H9 (cell line): ENCODE measurements around the gene RFNG. TPM values are rescaled to one million over a fixed set of nuclear protein-coding genes. Genes with fewer than 3 reads are reported as not detected.

Source experiments
- DNase-seq: peaks from one replicate; pipeline ENCODE4 v3.0.0-alpha.2; 2017
- H2AFZ ChIP-seq: one replicate; pipeline ENCODE4 v1.6.1; 2013; ENCODE audit warnings: mild to moderate bottlenecking, low read length, control low read depth, moderate library complexity
- H2AK5ac ChIP-seq: 2 replicates; pipeline ENCODE4 v1.6.1; 2013; ENCODE audit warnings: low read length, control low read depth, mixed read lengths; ENCODE audit not compliant: insufficient read length
- H2BK120ac ChIP-seq: one replicate; pipeline ENCODE4 v1.6.1; 2013; ENCODE audit warnings: low read depth, mild to moderate bottlenecking, low read length, control low read depth, inconsistent platforms; ENCODE audit not compliant: poor library complexity, severe bottlenecking
- H2BK12ac ChIP-seq: 2 replicates; pipeline ENCODE4 v1.6.1; 2013; ENCODE audit warnings: low read length, control low read depth, mixed read lengths, low read depth; ENCODE audit not compliant: insufficient read length
- H2BK15ac ChIP-seq: 2 replicates; pipeline ENCODE4 v1.6.1; 2013; ENCODE audit warnings: low read depth, low read length, control low read depth
- H2BK20ac ChIP-seq: one replicate; pipeline ENCODE4 v1.6.1; 2013; ENCODE audit warnings: low read depth, mild to moderate bottlenecking, low read length, control low read depth, inconsistent platforms; ENCODE audit not compliant: poor library complexity, severe bottlenecking
- H2BK5ac ChIP-seq: 2 replicates; pipeline ENCODE4 v1.6.1; 2013; ENCODE audit warnings: low read length, control low read depth, mixed read lengths; ENCODE audit not compliant: insufficient read length
- H3K14ac ChIP-seq: 2 replicates; pipeline ENCODE4 v1.6.1; 2013; ENCODE audit warnings: low read length, control low read depth; ENCODE audit not compliant: insufficient read depth
- H3K18ac ChIP-seq: 2 replicates; pipeline ENCODE4 v1.6.1; 2013; ENCODE audit warnings: low read depth, mild to moderate bottlenecking, mixed read lengths, low read length, control low read depth; ENCODE audit not compliant: insufficient read length
- H3K23ac ChIP-seq: 2 replicates; pipeline ENCODE4 v1.6.1; 2013; ENCODE audit warnings: low read length, control low read depth, mixed read lengths, low read depth; ENCODE audit not compliant: insufficient read length
- H3K23me2 ChIP-seq: 2 replicates; pipeline ENCODE4 v1.6.1; 2013; ENCODE audit warnings: low read depth, mild to moderate bottlenecking, mixed read lengths, low read length, control low read depth; ENCODE audit not compliant: insufficient read length, poor library complexity, severe bottlenecking
- H3K27ac ChIP-seq: 2 replicates; pipeline ENCODE4 v1.5.1; 2013; ENCODE audit warnings: low read length, control low read depth, mixed read lengths, low read depth; ENCODE audit not compliant: insufficient read length
- H3K27me3 ChIP-seq: 2 replicates; pipeline ENCODE4 v1.6.1; 2013; ENCODE audit warnings: low read length, control low read depth, inconsistent platforms; ENCODE audit not compliant: insufficient read depth
- H3K4ac ChIP-seq: 2 replicates; pipeline ENCODE4 v1.6.1; 2013; ENCODE audit warnings: low read depth, mild to moderate bottlenecking, control low read depth, inconsistent platforms, low read length, moderate library complexity
- H3K4me1 ChIP-seq: 2 replicates; pipeline ENCODE4 v1.6.1; 2013; ENCODE audit warnings: low read length, control low read depth, inconsistent platforms; ENCODE audit not compliant: insufficient read depth
- H3K4me2 ChIP-seq: 2 replicates; pipeline ENCODE4 v1.6.1; 2013; ENCODE audit warnings: low read length, control low read depth, mixed read lengths; ENCODE audit not compliant: insufficient read length, insufficient read depth
- H3K56ac ChIP-seq: 2 replicates; pipeline ENCODE4 v1.6.1; 2013; ENCODE audit warnings: low read depth, mild to moderate bottlenecking, mixed read lengths, low read length, control low read depth; ENCODE audit not compliant: insufficient read length
- H3K79me1 ChIP-seq: 2 replicates; pipeline ENCODE4 v1.6.1; 2013; ENCODE audit warnings: low read depth, mild to moderate bottlenecking, moderate library complexity, low read length, control low read depth, inconsistent platforms; ENCODE audit not compliant: insufficient read depth, poor library complexity, severe bottlenecking
- H3K79me2 ChIP-seq: 2 replicates; pipeline ENCODE4 v1.6.1; 2013; ENCODE audit warnings: low read length, control low read depth, inconsistent platforms; ENCODE audit not compliant: insufficient read depth
- H3K9ac ChIP-seq: 2 replicates; pipeline ENCODE4 v1.6.1; 2013; ENCODE audit warnings: low read length, control low read depth, mixed read lengths; ENCODE audit not compliant: insufficient read length; ENCODE audit errors: extremely low read depth
- H3K9me3 ChIP-seq: one replicate; pipeline ENCODE4 v1.6.1; 2013; ENCODE audit warnings: low read depth, low read length, inconsistent platforms; ENCODE audit not compliant: control insufficient read depth
- H3T11ph ChIP-seq: one replicate; pipeline ENCODE4 v1.6.1; 2013; ENCODE audit warnings: mild to moderate bottlenecking, low read length, control low read depth, inconsistent platforms
- H4K20me1 ChIP-seq: one replicate; pipeline ENCODE4 v1.6.1; 2013; ENCODE audit not compliant: control insufficient read depth, insufficient read length, insufficient read depth
- H4K5ac ChIP-seq: 2 replicates; pipeline ENCODE4 v1.6.1; 2013; ENCODE audit warnings: low read depth, mild to moderate bottlenecking, mixed read lengths, low read length, control low read depth; ENCODE audit not compliant: insufficient read length
- H4K8ac ChIP-seq: replicated peaks from 2 replicates; pipeline ENCODE4 v1.6.1; 2013; ENCODE audit warnings: low read length, control low read depth, mixed read lengths, low read depth; ENCODE audit not compliant: insufficient read length
- H4K91ac ChIP-seq: 2 replicates; pipeline ENCODE4 v1.6.1; 2013; ENCODE audit warnings: low read depth, mild to moderate bottlenecking, moderate library complexity, mixed read lengths, low read length, control low read depth; ENCODE audit not compliant: insufficient read length
- H3K27ac Mint-ChIP-seq, 3 experiments: 2 replicates in 2 of 3; 3 replicates in 1 of 3; pipeline ENCODE4 v1.8.0; 2020 to 2021; ENCODE audit warnings: mixed read lengths in 3 of 3, mild to moderate bottlenecking in 1 of 3, moderate library complexity in 1 of 3
- H3K27me3 Mint-ChIP-seq: 2 replicates; pipeline ENCODE4 v1.8.0; 2021; ENCODE audit warnings: low read depth, mild to moderate bottlenecking, moderate library complexity, mixed read lengths
- H3K36me3 Mint-ChIP-seq, 3 experiments: 2 replicates in 2 of 3; 3 replicates in 1 of 3; pipeline ENCODE4 v1.8.0; 2020 to 2021; ENCODE audit warnings: low read depth in 3 of 3, mixed read lengths in 3 of 3; ENCODE audit not compliant: insufficient read depth in 1 of 3
- H3K4me1 Mint-ChIP-seq, 2 experiments: 2 replicates each; pipeline ENCODE4 v1.8.0; 2020; ENCODE audit warnings: mixed read lengths in 2 of 2
- H3K4me3 Mint-ChIP-seq, 2 experiments: 2 replicates in 1 of 2; 3 replicates in 1 of 2; pipeline ENCODE4 v1.8.0; 2020 to 2021; ENCODE audit warnings: mild to moderate bottlenecking in 2 of 2, mixed read lengths in 2 of 2, moderate library complexity in 1 of 2
- H3K9me3 Mint-ChIP-seq, 2 experiments: 2 replicates in 1 of 2; 3 replicates in 1 of 2; pipeline ENCODE4 v1.8.0; 2020; ENCODE audit warnings: mild to moderate bottlenecking in 2 of 2, mixed read lengths in 2 of 2, moderate library complexity in 1 of 2
- WGBS: extraction: QIAGEN DNeasy Blood & Tissue Kit; methylation state at CpG from one replicate; pipeline ENCODE4 v1.1.7; 2013; ENCODE audit warnings: missing lambda C conversion rate, low lambda C conversion rate, mixed read lengths; ENCODE audit not compliant: insufficient read length; ENCODE audit errors: extremely low coverage; 5-methylcytosine and 5-hydroxymethylcytosine counted together
- total RNA-seq: library from RNA; stranded (reverse); gene quantifications from 2 replicates; pipeline ENCODE4 v1.2.1, GENCODE V29; 2021
- TF ChIP-seq, protein P1 (sequence below): fragments of 200-600 bp; sonication (generic); conservative IDR thresholded peaks from 3 replicates; pipeline ENCODE4 v1.8.0; 2021; ENCODE audit warnings: antibody characterized with exemption, mild to moderate bottlenecking

The RFNG gene
- total RNA-seq, 1 experiment from 2014 or later, result 34.0 TPM

DNA sequence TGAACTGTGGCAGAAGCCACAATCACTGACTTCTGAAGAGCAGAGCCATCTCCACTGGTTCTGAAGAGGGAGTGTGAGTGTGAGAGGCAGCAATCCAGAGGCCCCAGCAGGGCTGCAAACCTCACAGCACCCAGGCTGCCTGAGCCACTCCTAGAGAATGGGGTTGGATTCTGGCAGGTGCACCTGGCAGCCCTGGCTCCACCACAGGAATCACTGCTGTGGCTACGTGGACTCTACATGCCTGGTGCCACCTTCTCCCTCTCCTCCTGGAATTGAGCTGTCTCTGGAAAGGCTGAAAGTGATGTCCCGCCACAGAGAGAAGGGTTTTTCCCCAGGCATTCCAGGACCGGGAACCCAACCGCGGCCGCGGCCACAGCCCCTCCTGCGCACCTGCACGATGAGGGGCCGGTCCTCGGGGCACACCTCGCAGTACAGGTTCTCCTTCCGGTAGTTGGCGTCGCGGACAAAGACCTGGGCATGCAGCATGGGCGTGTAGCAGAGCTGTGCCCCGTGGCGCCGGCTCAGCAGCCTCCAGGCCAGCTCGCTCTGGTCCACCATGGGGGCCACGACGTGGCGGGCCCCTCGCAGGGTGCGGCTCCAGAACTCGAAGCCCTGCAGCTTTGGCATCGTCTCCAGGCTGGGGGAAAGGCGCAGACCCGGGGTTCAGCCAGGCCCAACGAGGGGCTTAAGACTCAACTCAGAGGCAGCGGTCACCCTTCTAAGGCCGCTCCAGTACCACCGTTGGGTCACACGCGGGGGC lies 13.0 kb upstream of the RFNG start:
- Histone ChIP-seq H3T11ph (no peak overlapping the region), H3K4me1 (no peaks in the 10 kb centered on the region), H2AFZ (no peak overlapping the region), H2BK20ac (no peak overlapping the region), H3K4me2 (peak overlapping the region; percentile 75), H3K14ac (peak overlapping the region; percentile 9; the same call in 1 of the 2 replicates), H3K27ac (no peak overlapping the region), H2BK15ac (no peak overlapping the region), H3K18ac (no peak overlapping the region), H2BK12ac (no peak overlapping the region), H2BK5ac (no peak overlapping the region), H3K79me2 (no peaks in the 10 kb centered on the region), H3K27me3 (no peaks in the 10 kb centered on the region), H2BK120ac (no peak overlapping the region), H3K4ac (no peak overlapping the region), H4K20me1 (no peaks in the 10 kb centered on the region), H4K91ac (no peak overlapping the region), H3K56ac (no peak overlapping the region), H4K8ac (no peak overlapping the region), H3K23ac (no peak overlapping the region), H3K9me3 (no peaks in the 10 kb centered on the region), H3K79me1 (no peaks in the 10 kb centered on the region), H2AK5ac (no peak overlapping the region), H4K5ac (no peak overlapping the region), H3K23me2 (peaks cover 15% of the 10 kb centered on the region), H3K9ac (peak overlapping the region; percentile 47)
- WGBS, result no CpG with 5 or more reads among the region's 36 CpGs
- Mint-ChIP-seq H3K4me3 (peak overlapping the region; percentile 70 to 73), H3K27me3 (peaks cover 5% of the 10 kb centered on the region), H3K27ac (no peak overlapping the region), H3K4me1 (peaks cover 4 to 5% of the 10 kb centered on the region in 2 experiments), H3K9me3 (no peaks in the 10 kb centered on the region; a peak in 1 of 5 replicates), H3K36me3 (peaks cover 4 to 17% (median 13%) of the 10 kb centered on the region in 3 experiments)
- no peak for DNase-seq
- TF ChIP-seq, protein P1, sequence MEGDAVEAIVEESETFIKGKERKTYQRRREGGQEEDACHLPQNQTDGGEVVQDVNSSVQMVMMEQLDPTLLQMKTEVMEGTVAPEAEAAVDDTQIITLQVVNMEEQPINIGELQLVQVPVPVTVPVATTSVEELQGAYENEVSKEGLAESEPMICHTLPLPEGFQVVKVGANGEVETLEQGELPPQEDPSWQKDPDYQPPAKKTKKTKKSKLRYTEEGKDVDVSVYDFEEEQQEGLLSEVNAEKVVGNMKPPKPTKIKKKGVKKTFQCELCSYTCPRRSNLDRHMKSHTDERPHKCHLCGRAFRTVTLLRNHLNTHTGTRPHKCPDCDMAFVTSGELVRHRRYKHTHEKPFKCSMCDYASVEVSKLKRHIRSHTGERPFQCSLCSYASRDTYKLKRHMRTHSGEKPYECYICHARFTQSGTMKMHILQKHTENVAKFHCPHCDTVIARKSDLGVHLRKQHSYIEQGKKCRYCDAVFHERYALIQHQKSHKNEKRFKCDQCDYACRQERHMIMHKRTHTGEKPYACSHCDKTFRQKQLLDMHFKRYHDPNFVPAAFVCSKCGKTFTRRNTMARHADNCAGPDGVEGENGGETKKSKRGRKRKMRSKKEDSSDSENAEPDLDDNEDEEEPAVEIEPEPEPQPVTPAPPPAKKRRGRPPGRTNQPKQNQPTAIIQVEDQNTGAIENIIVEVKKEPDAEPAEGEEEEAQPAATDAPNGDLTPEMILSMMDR, result no peak
